ENCODE data around the gene CABYR. TPM values are rescaled to one million over a fixed set of nuclear protein-coding genes. Genes with fewer than 3 reads are reported as not detected.

CABYR gene
- total RNA-seq, 1 experiment from 2014 or later, result 3.3 TPM

GRCh38 chr18:24118750-24119577 is 19.9 kb upstream of the CABYR start:
- POLR2A ChIA-PET, result no interaction called here
- CTCF ChIA-PET, result no interaction called here

GRCh38 chr18:24120676-24121075 is 18.2 kb upstream of the CABYR start:
- Histone ChIP-seq H3K27me3 (replicated peaks; ENCODE audit: control insufficient read depth, insufficient read depth, low read length) (no peaks in the 10 kb centered on the region), H3K4me3 (ENCODE audit: low read depth, low read length) (no peak overlapping the region), H3K4me1 (no peaks in the 10 kb centered on the region), H3K36me3 (ENCODE audit: control insufficient read depth, insufficient read depth, low read length) (no peaks in the 10 kb centered on the region), H3K9me3 (no peaks in the 10 kb centered on the region)
- POLR2A ChIA-PET, result no interaction called here
- CTCF ChIA-PET, result no interaction called here
- no TSS peak for BruUV-seq (replicated peaks)
- intact Hi-C loops (cut with micrococcal nuclease; ENCODE audit: unreplicated experiment), result no loop called here
- no peak for TF ChIP-seq CTCF (IDR thresholded peaks at IDR 0.05; ENCODE audit: insufficient read depth in 1 of 2, low read depth in 1 of 2, low read length in 1 of 2, severe bottlenecking in 1 of 2, unreplicated experiment in 1 of 2)
- Mint-ChIP-seq H3K4me3 (ENCODE audit: unreplicated experiment) (no peak overlapping the region), H3K4me1 (ENCODE audit: low read depth, unreplicated experiment) (no peaks in the 10 kb centered on the region), H3K36me3 (ENCODE audit: insufficient read depth, unreplicated experiment) (no peaks in the 10 kb centered on the region), H3K9me3 (ENCODE audit: unreplicated experiment) (no peaks in the 10 kb centered on the region), H3K27ac (ENCODE audit: unreplicated experiment) (no peak overlapping the region), H3K27me3 (ENCODE audit: insufficient read depth, unreplicated experiment) (no peaks in the 10 kb centered on the region)
- no peak for DNase-seq

More at GRCh38 chr18:24118750-24119577, 19.9 kb upstream of the CABYR start:
- peak; percentile 40 to 57 for TF ChIP-seq CTCF (IDR thresholded peaks at IDR 0.05; ENCODE audit: insufficient read depth in 1 of 2, low read depth in 1 of 2, low read length in 1 of 2, severe bottlenecking in 1 of 2, unreplicated experiment in 1 of 2)
- Mint-ChIP-seq H3K4me3 (ENCODE audit: unreplicated experiment) (no peak overlapping the region), H3K4me1 (ENCODE audit: low read depth, unreplicated experiment) (no peaks in the 10 kb centered on the region), H3K36me3 (ENCODE audit: insufficient read depth, unreplicated experiment) (no peaks in the 10 kb centered on the region), H3K27me3 (ENCODE audit: insufficient read depth, unreplicated experiment) (no peaks in the 10 kb centered on the region), H3K9me3 (ENCODE audit: unreplicated experiment) (no peaks in the 10 kb centered on the region), H3K27ac (ENCODE audit: unreplicated experiment) (no peak overlapping the region)
- Histone ChIP-seq H3K36me3 (ENCODE audit: control insufficient read depth, insufficient read depth, low read length) (no peaks in the 10 kb centered on the region), H3K27me3 (replicated peaks; ENCODE audit: control insufficient read depth, insufficient read depth, low read length) (no peaks in the 10 kb centered on the region), H3K9me3 (no peaks in the 10 kb centered on the region), H3K4me1 (no peaks in the 10 kb centered on the region), H3K4me3 (ENCODE audit: low read depth, low read length) (no peak overlapping the region)
- no TSS peak for BruUV-seq (replicated peaks)
- intact Hi-C loops (cut with micrococcal nuclease; ENCODE audit: unreplicated experiment), result loop anchor here (5.0 to 10.0 kb wide), 4 partner anchors 64 to 194 kb away; no protein-coding TSS in a partner anchor
- DNase-seq, result peak; percentile 48 to 52

- no TSS peak for BruUV-seq (replicated peaks)
- no peak for DNase-seq
- H3K27me3 ChIP-seq (replicated peaks; ENCODE audit: control insufficient read depth, insufficient read depth, low read length), result no peaks in the 10 kb centered on the region
- H3K36me3 ChIP-seq (ENCODE audit: control insufficient read depth, insufficient read depth, low read length), result no peaks in the 10 kb centered on the region
- intact Hi-C loops (cut with micrococcal nuclease; ENCODE audit: unreplicated experiment), result no loop called here
- Mint-ChIP-seq H3K27ac (ENCODE audit: unreplicated experiment) (no peak overlapping the region), H3K9me3 (ENCODE audit: unreplicated experiment) (no peaks in the 10 kb centered on the region), H3K4me1 (ENCODE audit: low read depth, unreplicated experiment) (no peaks in the 10 kb centered on the region), H3K36me3 (ENCODE audit: insufficient read depth, unreplicated experiment) (no peaks in the 10 kb centered on the region), H3K27me3 (ENCODE audit: insufficient read depth, unreplicated experiment) (no peaks in the 10 kb centered on the region), H3K4me3 (ENCODE audit: unreplicated experiment) (no peak overlapping the region)
- no peak for TF ChIP-seq CTCF (IDR thresholded peaks at IDR 0.05; ENCODE audit: insufficient read depth in 1 of 2, low read depth in 1 of 2, low read length in 1 of 2, severe bottlenecking in 1 of 2, unreplicated experiment in 1 of 2)
- no peaks in the 10 kb centered on the region for H3K4me1 ChIP-seq
- ChIA-PET CTCF (no interaction called here), POLR2A (no interaction called here)
- H3K9me3 ChIP-seq, result no peaks in the 10 kb centered on the region
- no peak overlapping the region for H3K4me3 ChIP-seq (ENCODE audit: low read depth, low read length)
Measured at GRCh38 chr18:24121625-24122024, 17.2 kb upstream of the CABYR start.
